Measurements from ENCODE around the gene PLXNA4.

The PLXNA4 gene

GRCh38 chr7:132579260-132579899, 3.1 kb upstream of the PLXNA4 start:
- H3K27ac Mint-ChIP-seq = no peak overlapping the region
- H3K36me3 Mint-ChIP-seq (ENCODE audit: low read depth) = no peaks in the 10 kb centered on the region
- no peak for DNase-seq
- no peaks in the 10 kb centered on the region for H3K9me3 Mint-ChIP-seq
- H3K4me3 Mint-ChIP-seq = no peak overlapping the region
- H3K4me1 Mint-ChIP-seq (ENCODE audit: low read depth) = peaks cover 18% of the 10 kb centered on the region
- H3K27me3 Mint-ChIP-seq = peaks cover 71% of the 10 kb centered on the region

- Mint-ChIP-seq H3K36me3 (ENCODE audit: low read depth) (no peaks in the 10 kb centered on the region), H3K4me1 (ENCODE audit: low read depth) (peaks cover 20% of the 10 kb centered on the region), H3K9me3 (no peaks in the 10 kb centered on the region), H3K27ac (no peak overlapping the region), H3K27me3 (peaks cover 77% of the 10 kb centered on the region), H3K4me3 (no peak overlapping the region)
- DNase-seq = no peak
Measured at GRCh38 chr7:132578826-132579225, 2.6 kb upstream of the PLXNA4 start.

- no peak overlapping the region for H3K27ac Mint-ChIP-seq
- no peaks in the 10 kb centered on the region for H3K9me3 Mint-ChIP-seq
- peaks cover 25% of the 10 kb centered on the region for H3K4me1 Mint-ChIP-seq (ENCODE audit: low read depth)
- H3K4me3 Mint-ChIP-seq = peak overlapping the region; percentile 58
- H3K27me3 Mint-ChIP-seq = peaks cover 85% of the 10 kb centered on the region
- no peak for DNase-seq
- no peaks in the 10 kb centered on the region for H3K36me3 Mint-ChIP-seq (ENCODE audit: low read depth)
Measured at GRCh38 chr7:132578050-132578370, 1.7 kb upstream of the PLXNA4 start.

DNA sequence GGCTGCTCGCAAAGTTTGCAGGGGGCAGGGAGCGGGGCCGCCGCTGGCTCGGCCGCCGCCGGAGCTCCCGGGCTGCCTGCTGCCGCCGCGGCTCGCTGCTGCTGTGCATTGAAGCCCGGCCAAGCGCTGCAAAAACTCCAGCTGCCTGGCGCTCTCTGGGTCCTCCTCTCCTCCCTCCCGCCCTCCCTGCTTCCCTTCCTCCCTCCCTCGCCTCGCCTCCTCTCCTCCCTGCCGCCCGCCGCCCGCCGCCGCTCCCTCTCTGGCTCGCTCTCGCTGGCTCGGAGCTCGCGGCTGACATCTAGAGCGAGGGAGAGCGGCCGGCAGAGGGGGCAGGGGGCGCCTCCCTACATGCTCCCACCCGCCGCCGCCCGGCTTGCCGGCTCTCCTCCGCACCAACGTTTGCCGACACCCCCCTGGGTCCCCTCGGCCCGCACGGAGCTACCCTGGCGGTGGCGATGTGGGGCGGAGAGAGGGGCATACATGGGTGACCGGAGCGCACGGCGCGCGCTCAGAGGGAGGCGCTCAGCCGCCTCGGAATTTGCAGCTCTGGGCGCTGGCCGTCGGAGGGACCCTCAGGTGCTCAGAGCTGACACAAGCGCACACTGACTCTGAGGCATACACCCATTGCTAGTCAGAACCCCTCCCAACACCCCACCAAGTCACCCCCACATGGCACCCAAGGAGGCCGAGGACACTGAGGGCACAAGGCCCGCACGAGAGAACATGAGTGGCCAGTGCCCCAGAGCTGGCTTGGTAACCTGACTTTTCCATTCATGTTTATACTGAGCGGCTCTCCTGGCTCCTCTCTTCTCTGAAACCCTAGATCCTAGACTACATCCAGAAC, 1.2 kb upstream of the PLXNA4 start:
- H3K9me3 Mint-ChIP-seq = no peaks in the 10 kb centered on the region
- H3K36me3 Mint-ChIP-seq (ENCODE audit: low read depth) = no peaks in the 10 kb centered on the region
- H3K4me3 Mint-ChIP-seq = peak overlapping the region; percentile 58
- no peak overlapping the region for H3K27ac Mint-ChIP-seq
- peaks cover 88% of the 10 kb centered on the region for H3K27me3 Mint-ChIP-seq
- H3K4me1 Mint-ChIP-seq (ENCODE audit: low read depth) = peaks cover 25% of the 10 kb centered on the region
- no peak for DNase-seq

- no peak overlapping the region for H3K27ac Mint-ChIP-seq
- no peak overlapping the region for H3K4me3 Mint-ChIP-seq
- no peaks in the 10 kb centered on the region for H3K9me3 Mint-ChIP-seq
- no peaks in the 10 kb centered on the region for H3K36me3 Mint-ChIP-seq (ENCODE audit: low read depth)
- H3K4me1 Mint-ChIP-seq (ENCODE audit: low read depth) = peaks cover 25% of the 10 kb centered on the region
- H3K27me3 Mint-ChIP-seq = peaks cover 89% of the 10 kb centered on the region
- no peak for DNase-seq
Measured at GRCh38 chr7:132576721-132577085, 433 bp upstream of the PLXNA4 start.

DNA sequence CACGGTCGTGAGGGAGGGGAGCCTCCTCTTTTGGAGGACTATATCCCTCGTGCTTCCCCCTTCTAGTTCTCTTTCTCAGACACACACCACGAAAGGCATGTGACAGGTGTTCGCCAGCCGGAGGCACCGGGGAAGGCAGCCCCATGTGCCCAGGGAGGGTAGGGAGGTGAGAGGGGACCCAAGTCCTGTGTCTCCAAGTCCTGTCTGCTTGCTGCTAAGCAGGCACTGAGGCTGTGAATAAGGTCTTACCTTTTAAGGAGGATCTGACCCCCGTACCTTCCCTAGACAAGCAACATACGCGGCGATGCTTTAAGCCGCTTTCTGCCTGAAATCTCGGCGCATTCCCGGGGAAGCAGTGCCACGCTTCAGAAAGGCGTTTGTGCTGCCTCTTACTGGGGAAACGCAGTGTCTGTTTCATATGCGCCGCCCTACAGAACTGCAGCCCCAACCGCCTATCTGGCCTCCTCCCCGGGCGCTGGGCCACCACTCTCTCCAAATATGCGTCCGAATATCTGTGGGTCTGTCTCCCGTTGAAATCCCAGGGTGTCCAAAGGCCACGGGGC, 770 bp downstream of the PLXNA4 start:
- Mint-ChIP-seq H3K27me3 (peaks cover 89% of the 10 kb centered on the region), H3K27ac (no peak overlapping the region), H3K4me3 (peak overlapping the region; percentile 59), H3K9me3 (no peaks in the 10 kb centered on the region), H3K4me1 (ENCODE audit: low read depth) (peaks cover 23% of the 10 kb centered on the region), H3K36me3 (ENCODE audit: low read depth) (no peaks in the 10 kb centered on the region)
- DNase-seq = peak; percentile 43

DNA sequence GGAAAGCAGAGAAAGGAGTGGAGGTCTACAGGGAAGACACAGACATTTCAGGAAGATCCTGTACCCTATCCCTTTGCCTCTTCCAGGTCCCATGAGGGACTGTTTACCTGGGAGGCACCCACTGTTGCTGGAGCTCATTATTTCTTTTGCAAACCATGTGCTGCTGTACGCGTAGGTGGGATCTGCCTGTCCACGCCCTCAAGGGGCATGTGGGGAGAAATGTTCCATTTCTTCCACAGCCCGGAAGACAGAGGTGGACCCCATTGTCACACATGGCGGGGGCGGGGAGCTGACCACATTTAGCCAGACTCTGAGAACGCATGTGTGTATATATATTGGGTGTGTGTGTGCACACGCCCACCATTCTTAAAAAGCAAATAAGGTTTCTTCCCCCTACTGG, 2.0 kb downstream of the PLXNA4 start:
- Mint-ChIP-seq H3K27ac (no peak overlapping the region), H3K27me3 (peaks cover 82% of the 10 kb centered on the region), H3K9me3 (no peaks in the 10 kb centered on the region), H3K4me1 (ENCODE audit: low read depth) (peaks cover 23% of the 10 kb centered on the region), H3K4me3 (no peak overlapping the region), H3K36me3 (ENCODE audit: low read depth) (no peaks in the 10 kb centered on the region)
- DNase-seq = no peak

GRCh38 chr7:132573251-132573955, 2.9 kb downstream of the PLXNA4 start:
- no peaks in the 10 kb centered on the region for H3K9me3 Mint-ChIP-seq
- DNase-seq = no peak
- peaks cover 23% of the 10 kb centered on the region for H3K4me1 Mint-ChIP-seq (ENCODE audit: low read depth)
- no peak overlapping the region for H3K4me3 Mint-ChIP-seq
- no peaks in the 10 kb centered on the region for H3K36me3 Mint-ChIP-seq (ENCODE audit: low read depth)
- H3K27me3 Mint-ChIP-seq = peaks cover 75% of the 10 kb centered on the region
- no peak overlapping the region for H3K27ac Mint-ChIP-seq

DNA sequence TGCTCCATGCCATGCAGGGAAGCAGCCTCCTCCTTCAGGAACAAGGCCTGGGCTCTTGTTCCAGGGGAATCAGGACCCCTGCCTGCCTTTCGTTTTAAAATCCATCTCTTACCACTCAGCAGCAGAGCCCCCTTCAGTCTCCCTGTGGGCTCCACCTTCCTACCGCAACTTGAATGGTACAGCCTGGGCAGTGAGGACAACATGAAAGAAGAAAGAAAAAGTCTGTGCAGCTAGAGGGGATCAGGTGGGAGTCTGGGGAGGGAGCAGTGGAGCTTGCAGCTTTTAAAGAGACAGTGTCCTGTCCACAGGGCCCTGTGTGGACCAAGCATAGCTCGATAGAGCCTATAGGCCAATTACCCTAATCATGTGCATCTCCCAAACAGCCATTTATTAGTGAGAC, 3.7 kb downstream of the PLXNA4 start:
- no peak overlapping the region for H3K27ac Mint-ChIP-seq
- H3K36me3 Mint-ChIP-seq (ENCODE audit: low read depth) = no peaks in the 10 kb centered on the region
- no peaks in the 10 kb centered on the region for H3K9me3 Mint-ChIP-seq
- DNase-seq = no peak
- no peak overlapping the region for H3K4me3 Mint-ChIP-seq
- H3K4me1 Mint-ChIP-seq (ENCODE audit: low read depth) = peaks cover 22% of the 10 kb centered on the region
- peaks cover 75% of the 10 kb centered on the region for H3K27me3 Mint-ChIP-seq

- Mint-ChIP-seq H3K27ac (no peak overlapping the region), H3K36me3 (ENCODE audit: low read depth) (no peaks in the 10 kb centered on the region), H3K9me3 (no peaks in the 10 kb centered on the region), H3K27me3 (peaks cover 79% of the 10 kb centered on the region), H3K4me3 (no peak overlapping the region), H3K4me1 (ENCODE audit: low read depth) (peaks cover 22% of the 10 kb centered on the region)
- no peak for DNase-seq
Measured at GRCh38 chr7:132571970-132572369, 4.3 kb downstream of the PLXNA4 start.

DNA sequence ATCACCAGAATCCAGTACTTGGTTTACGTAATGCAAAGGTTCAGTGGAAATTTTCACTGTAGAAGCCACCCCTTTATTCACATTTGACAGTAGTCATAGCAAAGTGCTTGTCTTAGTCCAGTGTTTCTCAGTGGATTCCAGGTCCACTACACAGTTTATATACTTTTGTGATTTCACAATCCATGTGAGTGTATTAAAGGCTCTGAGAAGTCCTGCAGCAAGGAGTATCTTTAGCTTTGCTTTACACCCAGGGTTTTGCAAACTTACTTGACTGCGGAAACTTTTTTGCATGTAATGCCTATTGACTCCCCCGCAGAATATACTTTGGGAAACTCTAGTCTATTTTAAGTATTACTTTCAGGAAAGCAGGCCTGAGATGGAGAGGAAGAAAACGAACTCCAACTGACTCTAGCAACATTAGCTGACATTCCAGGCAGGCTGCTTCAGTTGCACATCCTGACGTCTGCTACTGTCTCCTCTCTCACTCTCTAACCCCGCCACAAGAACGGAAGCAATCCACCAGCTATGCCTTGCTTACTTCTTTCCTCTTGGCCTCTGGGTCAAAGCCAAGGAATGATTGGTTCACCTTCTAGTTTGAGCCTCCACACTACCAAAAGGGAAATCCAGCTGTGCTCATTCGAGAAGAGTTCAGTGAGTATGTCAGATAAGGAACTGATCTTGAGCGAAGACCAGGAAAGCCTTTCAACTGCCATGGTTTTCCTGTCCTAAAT, 6.2 kb downstream of the PLXNA4 start:
- H3K4me3 Mint-ChIP-seq = no peak overlapping the region
- DNase-seq = no peak
- H3K27ac Mint-ChIP-seq = no peak overlapping the region
- no peaks in the 10 kb centered on the region for H3K36me3 Mint-ChIP-seq (ENCODE audit: low read depth)
- H3K9me3 Mint-ChIP-seq = no peaks in the 10 kb centered on the region
- peaks cover 11% of the 10 kb centered on the region for H3K4me1 Mint-ChIP-seq (ENCODE audit: low read depth)
- peaks cover 83% of the 10 kb centered on the region for H3K27me3 Mint-ChIP-seq

- no peak overlapping the region for H3K27ac Mint-ChIP-seq
- no peak for DNase-seq
- no peaks in the 10 kb centered on the region for H3K36me3 Mint-ChIP-seq (ENCODE audit: low read depth)
- peaks cover 6% of the 10 kb centered on the region for H3K4me1 Mint-ChIP-seq (ENCODE audit: low read depth)
- H3K9me3 Mint-ChIP-seq = no peaks in the 10 kb centered on the region
- H3K4me3 Mint-ChIP-seq = no peak overlapping the region
- H3K27me3 Mint-ChIP-seq = peaks cover 82% of the 10 kb centered on the region
Measured at GRCh38 chr7:132568962-132569361, 7.3 kb downstream of the PLXNA4 start.

DNA sequence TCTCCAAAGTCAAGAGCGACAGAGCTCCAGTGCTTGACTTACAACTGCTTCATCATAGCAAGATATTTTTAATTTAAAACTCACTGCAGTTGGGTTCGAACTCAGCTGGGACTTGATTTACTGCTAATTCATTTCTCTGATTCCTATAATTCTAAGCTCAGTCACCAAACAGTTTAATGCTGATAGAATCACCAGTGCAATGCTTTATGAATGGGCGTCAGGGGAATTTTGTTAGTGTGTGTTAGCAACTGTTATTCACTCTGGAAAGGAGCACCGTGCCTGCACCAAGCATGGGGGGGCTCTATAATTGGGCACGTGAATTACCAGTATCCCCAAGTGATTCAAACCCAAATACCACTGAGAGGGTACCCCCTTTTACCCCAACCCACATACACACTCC, 10.4 kb downstream of the PLXNA4 start:
- Mint-ChIP-seq H3K4me3 (no peak overlapping the region), H3K9me3 (no peaks in the 10 kb centered on the region), H3K36me3 (ENCODE audit: low read depth) (no peaks in the 10 kb centered on the region), H3K4me1 (ENCODE audit: low read depth) (no peaks in the 10 kb centered on the region), H3K27ac (no peak overlapping the region), H3K27me3 (peaks cover 51% of the 10 kb centered on the region)
- no peak for DNase-seq

GRCh38 chr7:132565441-132565840, 10.8 kb downstream of the PLXNA4 start:
- DNase-seq = no peak
- Mint-ChIP-seq H3K4me1 (ENCODE audit: low read depth) (no peaks in the 10 kb centered on the region), H3K27ac (no peak overlapping the region), H3K27me3 (peaks cover 47% of the 10 kb centered on the region), H3K9me3 (no peaks in the 10 kb centered on the region), H3K36me3 (ENCODE audit: low read depth) (no peaks in the 10 kb centered on the region), H3K4me3 (no peak overlapping the region)
